NOMO-1 treated with dmso at 0.1 percent for 144 hours (cell line): ENCODE measurements around the gene RCAN2.

ENCODE experiments used
- DNase-seq: peaks from one replicate; lab custom pipeline; 2025; ENCODE audit not compliant: unreplicated experiment; lab: John Stamatoyannopoulos, UW

The RCAN2 gene

DNA sequence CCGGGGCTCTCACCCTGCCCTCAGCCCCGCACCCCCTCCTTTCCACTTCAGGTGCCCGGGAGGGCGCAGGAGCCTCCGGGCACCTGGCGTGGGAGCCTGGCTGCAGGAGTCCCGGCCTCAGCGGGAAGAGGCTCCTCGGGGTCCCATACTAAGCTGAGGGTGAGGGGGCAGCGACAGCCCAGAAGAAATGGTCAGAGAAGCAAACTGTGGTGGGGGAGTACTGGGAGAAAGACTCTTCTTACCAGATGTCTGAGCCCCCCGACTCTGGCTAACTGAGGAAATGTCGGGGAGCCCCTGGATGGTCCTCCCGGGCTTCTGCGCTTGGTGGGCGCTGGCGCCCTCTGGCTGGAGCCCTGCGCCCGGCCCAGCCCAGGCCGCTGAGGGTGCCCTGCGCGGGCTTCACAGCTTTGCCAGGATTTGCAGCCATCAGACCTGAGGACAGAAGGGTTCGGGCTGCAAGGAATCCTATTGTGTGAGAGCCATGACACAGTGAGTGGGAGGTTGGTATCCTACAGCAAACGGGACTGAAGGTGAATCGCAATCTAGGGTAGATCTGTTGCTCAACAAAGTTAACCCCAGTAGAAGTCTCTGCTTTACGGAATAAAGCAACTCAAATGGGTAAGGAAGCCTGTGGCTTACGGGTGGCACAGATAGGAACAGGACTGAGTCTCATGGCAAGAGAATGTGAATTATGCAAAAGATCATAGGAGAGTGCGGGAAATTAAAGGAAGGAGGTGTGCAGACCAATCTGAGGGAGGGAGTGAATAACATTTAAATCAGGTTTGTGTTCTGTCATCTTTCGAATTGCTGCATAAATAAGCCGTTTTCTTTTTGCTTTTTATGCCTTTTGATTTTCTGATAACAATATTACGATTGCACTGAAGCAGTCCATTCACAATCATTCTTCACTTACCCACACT, 639 bp upstream of the RCAN2 start:
- DNase-seq: no peak

DNA sequence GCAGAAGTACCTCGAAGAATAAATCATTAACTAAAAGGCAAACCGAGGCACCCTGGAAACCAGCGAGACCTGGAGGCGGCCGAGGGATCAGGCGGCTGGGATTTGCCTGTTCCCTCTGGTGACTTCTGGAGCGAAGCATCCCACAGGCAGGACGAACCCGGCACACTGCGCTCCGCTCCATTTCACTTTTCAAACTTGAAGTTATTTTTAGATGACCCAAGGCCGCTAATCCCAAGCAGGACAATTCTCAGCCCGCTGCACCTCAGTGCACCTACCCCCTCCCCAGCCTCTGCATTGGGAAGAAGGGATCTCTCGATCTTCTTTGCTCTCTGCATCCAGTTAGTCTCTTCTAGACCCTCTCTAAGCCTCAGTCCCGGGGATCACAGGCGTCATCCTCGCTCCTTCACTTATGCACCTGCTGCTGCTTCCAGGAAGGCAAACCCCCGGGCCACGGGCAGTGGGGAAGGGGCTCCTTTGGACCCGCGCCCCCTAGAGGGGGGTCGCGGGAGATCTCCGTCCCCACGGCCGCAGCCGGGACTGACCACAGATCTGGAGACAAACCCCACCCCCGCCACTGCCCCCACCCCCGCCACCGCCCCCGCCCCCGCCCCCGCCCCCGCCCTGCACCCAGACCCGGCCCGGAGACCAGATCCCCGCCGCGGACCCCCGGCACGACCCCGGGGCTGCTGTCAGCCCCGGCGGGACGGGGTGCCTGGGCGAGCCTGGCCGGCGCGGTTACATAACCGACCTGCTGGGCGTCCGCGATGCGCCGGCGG, 636 bp downstream of the RCAN2 start:
- DNase-seq: no peak

DNA sequence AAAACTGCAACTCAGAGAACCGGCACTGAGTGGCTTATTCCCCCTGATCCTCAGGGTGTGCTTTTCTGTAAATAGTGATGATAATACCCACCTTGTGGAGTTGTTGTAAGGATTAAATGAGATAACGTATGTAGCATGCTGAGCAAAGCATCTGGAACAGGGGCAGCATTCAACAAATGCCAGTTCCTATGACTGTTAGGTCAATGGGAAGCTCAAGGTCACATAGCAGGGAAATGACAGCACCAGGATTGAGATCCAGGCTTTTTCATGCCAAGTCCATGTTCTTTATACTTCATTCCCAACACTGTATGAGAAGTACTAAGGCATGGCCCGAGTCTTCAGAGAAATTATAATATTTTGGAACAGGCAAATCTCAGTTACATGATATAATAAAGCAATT, 5.1 kb downstream of the RCAN2 start:
- no peak for DNase-seq

DNA sequence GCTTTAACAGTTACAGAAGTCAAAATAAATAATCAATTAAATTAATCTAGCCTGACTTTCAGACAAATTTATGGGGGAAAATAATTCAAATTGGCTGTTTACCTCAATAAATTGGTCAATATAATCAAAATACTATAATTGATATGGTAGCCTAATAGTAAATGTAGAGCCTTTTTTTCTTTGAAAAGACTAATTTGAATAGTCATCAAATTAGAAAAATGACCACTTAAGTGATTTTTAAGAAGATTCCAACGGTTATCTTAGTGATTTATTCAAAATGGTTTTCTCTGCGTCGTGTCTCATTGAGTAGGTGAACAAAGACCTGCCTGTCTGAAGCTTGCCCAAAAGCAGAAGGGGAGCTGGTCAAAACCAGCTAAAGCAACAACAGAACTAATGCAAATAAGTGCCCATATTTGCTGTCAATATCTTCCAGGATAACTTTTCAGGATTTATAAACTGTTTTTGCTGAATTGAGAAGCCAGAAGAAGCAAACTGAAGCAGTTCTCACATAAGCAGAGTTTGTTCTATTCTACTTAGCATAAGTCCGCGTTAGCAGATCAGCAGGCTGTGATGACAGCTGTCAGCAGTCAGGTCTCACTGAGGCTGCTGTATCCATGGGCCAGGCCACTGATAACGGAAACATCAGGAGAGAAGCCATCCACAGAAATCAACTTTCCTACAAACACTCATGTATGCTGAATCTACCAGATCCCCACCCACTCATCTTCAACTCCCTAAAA, 7.0 kb downstream of the RCAN2 start:
- DNase-seq: no peak

DNA sequence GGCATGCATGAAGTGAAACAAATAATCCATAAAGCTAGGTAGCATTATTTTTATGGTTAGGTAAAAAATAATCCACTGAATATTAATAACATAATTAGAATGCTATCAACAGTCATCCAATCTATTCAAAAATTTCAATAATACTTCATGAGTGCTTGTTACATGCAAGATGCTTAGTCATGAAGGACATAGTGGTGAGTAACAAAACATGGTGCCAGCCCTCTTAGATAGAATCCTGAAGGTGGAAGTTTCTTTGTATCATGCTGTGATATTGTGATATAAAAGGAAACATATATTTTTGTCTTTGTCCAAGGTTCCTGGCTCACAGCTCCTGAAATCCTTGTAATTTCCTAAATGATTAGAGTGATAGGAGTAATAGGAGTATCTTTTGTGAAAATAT, 14.9 kb downstream of the RCAN2 start:
- DNase-seq: no peak

DNA sequence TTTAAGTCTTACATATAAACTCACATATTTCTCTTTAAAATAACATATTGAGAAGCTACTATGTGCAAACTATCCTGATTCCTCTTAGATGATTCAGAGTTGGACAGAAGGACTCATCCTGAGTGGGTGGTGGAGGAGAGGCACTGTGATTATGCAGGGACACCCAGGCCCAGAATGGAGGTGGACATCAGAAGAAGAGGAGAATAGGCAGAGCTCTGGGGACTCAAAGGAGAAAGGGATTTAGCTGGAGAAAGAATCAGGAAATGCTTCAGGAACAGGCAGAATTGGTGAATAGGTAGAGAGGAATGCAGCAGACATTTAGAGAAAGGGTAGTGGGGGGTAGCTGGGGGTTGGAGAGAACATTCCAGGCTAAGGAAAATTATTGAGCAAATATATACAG, 17.4 kb downstream of the RCAN2 start:
- DNase-seq: no peak

DNA sequence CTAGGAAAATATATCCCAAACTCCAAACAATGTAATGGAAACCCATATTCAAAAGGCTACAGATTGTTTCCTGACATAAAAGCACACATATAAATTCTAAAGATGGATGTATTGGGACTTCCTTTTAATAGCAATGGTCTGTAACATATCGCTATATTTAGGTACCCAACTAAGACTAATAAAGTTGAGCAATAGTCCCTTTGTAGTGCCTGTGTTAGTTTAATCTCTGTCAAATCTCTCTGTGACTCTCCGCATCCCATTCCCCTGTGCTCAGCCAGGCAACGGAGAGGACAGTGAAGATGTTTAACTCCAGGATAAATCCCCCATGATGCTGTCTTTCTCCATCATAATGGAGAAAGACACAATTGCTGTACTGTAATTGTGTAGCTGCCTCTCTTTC, 19.0 kb downstream of the RCAN2 start:
- DNase-seq: no peak

DNA sequence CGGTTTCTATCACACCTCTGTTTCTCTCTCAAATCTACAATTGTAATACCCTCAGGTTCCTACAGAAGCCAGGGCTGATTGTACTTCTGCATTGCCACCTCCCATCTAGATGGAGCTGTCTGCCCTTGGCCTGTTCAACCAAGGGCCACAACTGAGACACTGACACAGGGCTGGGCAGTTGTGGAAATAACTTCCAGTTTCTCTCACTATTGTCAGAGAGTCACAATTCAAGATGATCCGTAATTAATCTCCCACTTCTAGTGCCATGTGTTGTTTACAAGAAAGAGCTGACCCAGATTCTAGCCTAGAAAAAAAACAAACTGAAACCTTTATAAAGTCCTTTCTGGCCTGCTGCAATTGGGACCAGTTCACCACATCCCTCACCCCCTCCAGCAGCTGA, 22.2 kb downstream of the RCAN2 start:
- DNase-seq: no peak

DNA sequence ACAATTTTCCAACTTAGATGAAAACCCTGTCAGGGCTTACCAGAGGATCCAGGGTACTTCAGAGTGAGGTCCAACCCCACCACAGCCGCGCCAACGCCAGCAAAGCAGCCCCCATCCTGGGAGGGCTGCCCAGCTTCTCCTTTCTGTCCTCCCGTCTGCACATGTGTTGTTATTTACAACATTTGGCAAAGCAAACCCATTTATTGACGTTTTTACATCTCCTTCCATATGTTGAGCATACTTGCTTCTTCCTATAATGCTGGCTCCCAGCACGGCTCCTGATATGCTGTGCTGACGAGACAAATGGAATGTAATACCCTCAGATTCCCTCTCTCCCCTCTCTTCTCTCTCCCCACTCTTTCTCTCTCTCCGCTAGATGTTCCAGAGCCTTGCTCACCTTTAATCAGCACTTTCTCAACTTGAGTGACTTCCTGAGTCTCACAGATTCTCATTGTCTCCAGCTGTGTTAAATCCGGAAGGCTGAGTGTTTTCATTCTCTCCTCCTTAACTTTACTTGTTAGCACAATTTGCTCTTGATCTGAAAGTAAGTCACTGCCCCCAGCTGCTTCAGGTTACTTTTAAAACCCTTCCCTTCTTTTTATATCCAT, 22.7 kb downstream of the RCAN2 start:
- no peak for DNase-seq

DNA sequence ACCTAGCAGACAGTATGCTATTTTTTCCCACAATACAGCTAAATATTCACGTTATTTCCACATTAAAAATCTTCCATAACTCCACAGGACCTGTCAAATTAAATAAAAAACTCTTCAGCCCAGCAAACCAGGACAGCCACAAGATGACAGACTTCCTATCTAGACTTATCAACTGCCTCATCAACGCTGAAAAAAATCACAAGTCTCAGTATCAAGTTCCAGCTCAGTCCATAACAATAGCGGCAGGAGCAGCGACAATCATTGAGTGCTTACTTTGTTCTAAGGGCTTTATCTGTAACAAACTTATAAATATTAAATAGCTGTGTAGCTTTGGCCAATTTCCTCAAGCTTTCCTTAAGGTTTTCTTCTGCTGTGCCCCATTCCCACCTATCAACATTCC, 24.7 kb downstream of the RCAN2 start:
- DNase-seq: no peak

DNA sequence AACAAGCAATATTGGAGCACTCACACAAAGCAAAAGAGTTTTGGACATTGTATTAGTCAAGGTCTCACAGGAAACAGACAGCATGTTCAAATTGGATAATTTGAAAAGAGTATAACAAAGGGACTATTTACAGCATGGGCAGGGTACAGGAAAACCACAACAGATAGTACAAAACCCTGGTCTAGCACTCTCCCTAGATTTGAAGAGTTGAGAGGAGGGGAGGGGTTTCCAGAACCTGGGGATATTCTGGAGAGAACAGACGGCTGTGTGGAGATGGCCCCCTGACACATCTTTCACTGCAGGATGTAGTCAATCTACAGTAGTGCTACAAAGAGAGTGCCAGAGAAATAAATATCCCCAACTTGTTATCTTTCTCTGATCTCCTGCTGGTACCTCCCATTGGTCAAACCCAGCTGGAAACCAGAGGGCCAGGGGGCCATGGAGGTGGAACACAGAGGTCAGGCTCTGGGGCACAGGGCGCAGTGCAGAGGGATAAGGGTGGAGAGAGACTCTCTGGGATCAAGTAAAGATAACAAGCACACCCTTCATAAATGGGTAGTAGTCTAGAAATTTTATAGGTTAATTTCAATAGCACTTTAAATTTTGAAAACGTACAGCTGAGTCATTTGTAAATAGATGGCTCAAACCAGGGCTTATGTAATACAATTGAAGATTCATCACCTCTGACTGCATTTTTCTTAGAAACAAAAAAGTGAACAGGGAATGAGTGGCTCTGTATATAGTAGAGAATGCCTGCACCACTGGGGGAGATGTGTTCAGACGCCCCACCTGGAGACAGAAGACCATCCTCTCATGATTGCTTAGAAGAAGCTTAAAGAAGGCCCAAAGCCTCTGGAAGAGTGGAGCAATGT, 25.7 kb downstream of the RCAN2 start:
- no peak for DNase-seq

DNA sequence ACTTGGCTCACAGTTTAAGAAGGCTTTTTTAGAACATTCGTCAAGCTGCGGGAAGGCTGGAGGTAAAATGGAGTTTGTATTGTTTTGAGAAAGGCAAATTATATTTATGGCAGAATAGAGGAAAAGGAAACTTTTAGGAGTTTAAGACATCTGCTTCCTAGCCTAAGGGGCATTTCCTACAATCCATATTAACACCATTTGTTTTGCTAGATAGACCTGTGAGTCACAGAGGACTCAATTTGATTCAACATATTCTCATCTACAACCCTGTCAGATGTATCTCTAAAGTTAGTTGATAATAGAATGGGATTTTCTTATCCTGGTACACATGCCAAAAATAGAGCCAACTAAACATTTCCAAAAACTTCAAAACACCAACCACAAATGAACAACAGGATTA, 35.0 kb downstream of the RCAN2 start:
- DNase-seq: no peak

DNA sequence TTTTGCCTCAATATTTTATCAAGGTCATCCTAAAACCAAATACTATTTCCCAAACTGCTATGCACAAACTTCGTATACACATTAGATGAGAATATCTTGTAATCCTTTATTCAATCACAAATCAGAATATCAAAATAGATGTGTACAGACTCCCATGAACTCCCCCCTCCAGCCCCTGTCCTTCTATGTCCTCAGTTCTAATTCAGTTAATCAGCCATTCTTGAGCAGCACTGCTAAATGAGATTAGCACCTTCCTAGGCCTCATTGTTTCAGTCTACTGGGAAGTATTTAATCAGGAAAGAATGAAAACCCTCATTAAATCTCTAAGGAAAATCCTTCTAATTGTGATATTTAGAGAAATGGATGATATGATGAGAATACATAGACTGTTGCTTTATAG, 36.6 kb downstream of the RCAN2 start:
- no peak for DNase-seq

DNA sequence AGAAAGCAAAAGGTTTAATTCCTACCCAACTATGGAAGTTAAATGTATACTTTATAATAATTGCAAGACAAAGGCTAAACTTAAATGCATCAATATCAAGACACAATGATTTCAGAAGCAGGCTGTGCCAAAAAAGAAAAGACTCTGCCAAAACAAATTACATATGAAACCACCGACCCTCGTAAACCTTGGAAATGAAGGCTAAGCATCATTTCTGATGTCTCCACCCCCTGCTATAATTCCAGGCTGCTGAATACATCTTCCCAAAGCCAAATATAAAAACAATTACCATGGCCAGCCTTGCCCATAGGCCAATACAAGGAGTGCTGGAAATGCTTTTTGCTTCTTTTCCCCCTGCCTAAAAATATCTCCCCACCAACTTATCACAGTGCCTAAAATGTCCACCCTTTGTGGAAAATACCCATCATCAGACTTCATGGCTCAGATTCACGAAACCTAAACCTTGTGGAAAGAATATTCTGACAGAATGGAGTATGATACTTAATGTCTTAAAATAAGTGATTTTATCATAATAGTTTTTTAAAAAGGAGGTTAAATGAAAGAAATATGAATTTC, 37.4 kb downstream of the RCAN2 start:
- no peak for DNase-seq

DNA sequence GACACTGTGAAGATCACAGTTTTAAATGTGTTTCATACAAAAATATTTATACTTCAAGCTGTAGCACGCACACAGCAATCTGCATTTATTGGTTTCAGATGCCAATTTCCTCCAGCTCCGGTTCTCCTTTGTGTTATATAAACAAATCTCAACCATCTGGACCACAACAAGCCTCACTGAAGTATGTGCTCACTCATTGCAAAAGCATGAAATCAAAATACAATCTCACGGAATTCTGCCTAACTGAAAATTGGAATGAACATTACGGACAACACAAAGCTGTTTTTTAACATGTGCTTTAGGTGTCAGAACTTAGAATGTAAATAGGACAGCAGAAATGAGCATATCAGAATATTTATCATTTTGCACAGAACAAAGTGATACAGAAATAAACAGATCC, 38.0 kb downstream of the RCAN2 start:
- DNase-seq: no peak

DNA sequence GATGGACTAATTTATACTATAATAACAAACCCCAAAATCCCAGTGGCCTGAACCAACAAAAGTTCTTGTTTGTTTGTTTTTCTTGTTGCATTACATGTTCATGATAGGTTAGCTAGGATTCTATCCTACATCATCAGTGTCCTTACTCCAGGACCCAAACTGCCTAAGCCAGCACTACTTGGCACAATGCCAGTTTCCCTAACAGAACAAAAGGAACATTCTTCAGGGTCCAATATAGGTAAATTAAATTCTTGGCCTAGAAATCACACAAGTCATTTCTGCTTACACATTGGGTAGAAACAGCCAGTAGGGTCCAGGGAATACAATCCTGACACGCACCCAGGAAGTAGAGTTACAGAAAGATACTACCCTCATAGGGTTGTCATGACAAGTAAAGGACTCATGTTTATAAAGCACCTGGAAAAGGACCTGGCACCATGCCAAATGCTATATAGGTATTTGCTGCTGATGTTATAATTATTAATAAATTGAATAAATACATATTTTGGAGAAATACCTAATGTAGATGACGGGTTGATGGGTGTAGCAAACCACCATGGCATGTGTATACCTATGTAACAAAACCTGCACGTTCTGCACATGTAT, 38.8 kb downstream of the RCAN2 start:
- no peak for DNase-seq

DNA sequence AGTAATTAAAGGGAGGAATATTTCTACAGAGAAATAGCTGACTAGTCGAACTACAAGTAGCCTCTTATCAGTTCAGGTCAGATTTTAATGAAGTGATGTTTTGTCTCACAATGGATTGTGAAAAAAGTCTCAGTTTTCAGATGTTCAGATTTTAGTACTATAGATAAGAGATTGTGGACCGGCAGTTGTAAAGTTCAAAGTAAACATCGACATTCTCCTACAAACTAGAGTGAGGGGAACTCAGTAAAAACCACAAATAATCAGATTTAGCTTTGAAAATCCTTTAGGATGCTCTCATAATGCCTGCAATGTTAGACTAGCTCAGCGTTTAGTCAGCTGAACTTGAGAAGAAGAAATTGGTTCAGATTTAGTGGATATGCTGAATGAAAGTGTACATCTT, 39.9 kb downstream of the RCAN2 start:
- DNase-seq: no peak

DNA sequence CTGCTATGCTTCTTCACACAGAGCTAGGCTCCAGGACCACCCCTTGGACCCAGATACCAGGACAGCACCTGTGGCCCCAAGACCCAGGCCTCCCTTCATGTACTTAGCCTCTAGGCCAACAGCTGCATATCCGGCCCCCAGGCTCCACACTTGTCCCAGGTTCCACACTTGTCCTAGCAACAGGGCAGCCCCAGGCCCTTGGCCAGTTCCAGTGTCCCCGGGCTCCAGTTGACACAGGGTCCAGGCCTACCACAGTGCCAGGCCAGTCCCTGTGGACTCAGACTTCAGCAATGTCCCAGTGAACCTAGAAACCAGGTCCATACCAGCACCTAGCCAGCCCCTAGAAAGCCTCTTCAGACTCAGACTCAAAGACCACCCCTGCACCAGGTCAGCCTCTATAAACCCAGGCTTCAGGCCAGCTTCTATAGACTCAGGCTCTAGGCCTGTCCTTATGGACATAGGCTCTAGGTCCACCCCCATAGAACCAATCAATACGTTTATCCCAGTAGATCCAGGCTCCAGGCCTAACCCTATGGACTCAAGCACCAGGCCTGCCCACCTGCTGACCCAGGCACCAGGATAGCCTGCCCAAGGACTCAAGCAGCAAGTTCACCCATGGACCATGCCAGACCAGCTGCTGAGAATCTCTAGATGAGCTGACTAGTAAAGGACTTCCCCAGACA, 46.3 kb downstream of the RCAN2 start:
- DNase-seq: no peak

DNA sequence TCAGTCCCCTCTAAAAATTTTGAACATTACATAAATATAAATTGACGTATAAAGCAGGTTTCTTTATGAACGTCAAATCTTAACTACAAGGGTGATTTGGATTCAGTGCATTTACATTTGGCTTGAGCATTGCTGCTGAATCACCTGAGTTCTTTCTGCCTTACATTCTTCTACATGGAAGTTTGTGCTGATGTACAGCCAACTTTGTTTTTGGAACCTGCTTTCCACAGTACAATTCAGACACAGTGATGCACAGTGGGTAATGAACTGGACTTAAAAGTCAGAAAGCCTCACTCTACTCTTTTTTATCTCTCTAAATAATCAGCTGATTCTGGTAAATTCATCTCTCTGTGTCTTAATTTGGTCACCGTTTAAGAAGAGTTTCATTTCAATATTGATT, 47.6 kb downstream of the RCAN2 start:
- DNase-seq: no peak
